HG03432 (cell line): ENCODE measurements around the gene ADAM19.

ENCODE experiments used
- ATAC-seq: cut with Tn5 transposase; IDR thresholded peaks from one replicate; pipeline ENCODE4 v1.9.1; 2021; ENCODE audit warnings: mild to moderate bottlenecking, moderate library complexity; ENCODE audit not compliant: unreplicated experiment

Gene ADAM19

GRCh38 chr5:157575381-157576020 is at the start of gene ADAM19:
Gene ADAM19, minus strand, starts transcription at chr5:157575775. Its CDS starts 79 bp downstream, at chr5:157575696.
- ATAC-seq, result peak; percentile 39

GRCh38 chr5:157624144-157624543 is 48.6 kb upstream of the ADAM19 start:
- no peak for ATAC-seq

GRCh38 chr5:157620776-157621175 is 45.2 kb upstream of the ADAM19 start:
- no peak for ATAC-seq

- no peak for ATAC-seq
These were observed 42.7 kb upstream of the ADAM19 start for GRCh38 chr5:157618191-157618765.

GRCh38 chr5:157616785-157617184 is 41.2 kb upstream of the ADAM19 start:
- ATAC-seq, result no peak

- no peak for ATAC-seq
These were observed 38.0 kb upstream of the ADAM19 start for GRCh38 chr5:157613385-157614245.

GRCh38 chr5:157612581-157612980 is 37.0 kb upstream of the ADAM19 start:
- no peak for ATAC-seq

GRCh38 chr5:157611571-157612476 is 36.2 kb upstream of the ADAM19 start:
- peak; percentile 68 for ATAC-seq

GRCh38 chr5:157610990-157611389 is 35.4 kb upstream of the ADAM19 start:
- peak; percentile 2 for ATAC-seq

GRCh38 chr5:157608972-157609565 is 33.5 kb upstream of the ADAM19 start:
- ATAC-seq, result no peak

- ATAC-seq, result peak; percentile 60
These were observed 32.0 kb upstream of the ADAM19 start for GRCh38 chr5:157607371-157608161.

GRCh38 chr5:157606046-157606445 is 30.5 kb upstream of the ADAM19 start:
- no peak for ATAC-seq

GRCh38 chr5:157603333-157604190 is 28.0 kb upstream of the ADAM19 start:
- peak; percentile 48 for ATAC-seq

GRCh38 chr5:157602505-157602904 is 26.9 kb upstream of the ADAM19 start:
- ATAC-seq, result peak; percentile 73

GRCh38 chr5:157600252-157600651 is 24.7 kb upstream of the ADAM19 start:
- ATAC-seq, result no peak

GRCh38 chr5:157599565-157599964 is 24.0 kb upstream of the ADAM19 start:
- no peak for ATAC-seq

GRCh38 chr5:157598350-157598936 is 22.9 kb upstream of the ADAM19 start:
- ATAC-seq, result peak; percentile 21

- no peak for ATAC-seq
These were observed 21.7 kb upstream of the ADAM19 start for GRCh38 chr5:157597277-157597676.
